Neural cell (in vitro differentiated cells): ENCODE data around the gene PARD3B. TPM values are rescaled to one million over a fixed set of nuclear protein-coding genes. Genes with fewer than 3 reads are reported as not detected.

Experiments
- H2AFZ ChIP-seq: fragments of 200-600, 300-800 bp; sonication (generic), shearing (Covaris generic); 2 replicates; pipeline ENCODE4 v1.6.0; 2014; ENCODE audit warnings: low read depth, mild to moderate bottlenecking, antibody characterized with exemption, low read length, moderate library complexity
- H3F3A ChIP-seq: fragments of 200-600 bp; shearing (Covaris generic); 2 replicates; pipeline ENCODE4 v1.6.1; 2016; ENCODE audit warnings: mild to moderate bottlenecking, moderate library complexity, mixed read lengths, antibody characterized with exemption, low read length; ENCODE audit not compliant: insufficient read depth, poor library complexity, severe bottlenecking
- H3K27ac ChIP-seq: fragments of 200-600, 300-800 bp; sonication (generic), shearing (Covaris generic); 2 replicates; pipeline ENCODE4 v1.5.1; 2014; ENCODE audit warnings: mild to moderate bottlenecking, low read length, moderate library complexity
- H3K27me3 ChIP-seq: fragments of 300-800, 200-600 bp; sonication (generic), shearing (Covaris generic); 2 replicates; pipeline ENCODE4 v1.6.0; 2014; ENCODE audit warnings: mild to moderate bottlenecking, low read depth, low read length, moderate library complexity; ENCODE audit not compliant: insufficient read depth
- H3K36me3 ChIP-seq: fragments of 300-800, 200-600 bp; sonication (generic), shearing (Covaris generic); 2 replicates; pipeline ENCODE4 v1.5.1; 2014; ENCODE audit warnings: mild to moderate bottlenecking, antibody characterized with exemption, low read length, moderate library complexity; ENCODE audit not compliant: insufficient read depth
- H3K4me2 ChIP-seq: fragments of 300-800, 200-600 bp; sonication (generic), shearing (Covaris generic); 2 replicates; pipeline ENCODE4 v1.6.0; 2014; ENCODE audit warnings: mild to moderate bottlenecking, low read length
- H3K4me3 ChIP-seq: fragments of 300-800, 200-600 bp; sonication (generic), shearing (Covaris generic); 2 replicates; pipeline ENCODE4 v1.5.1; 2014; ENCODE audit warnings: mild to moderate bottlenecking, low read length, moderate library complexity
- H3K79me2 ChIP-seq: fragments of 200-600 bp; shearing (Covaris generic); replicated peaks from 2 replicates; pipeline ENCODE4 v1.6.0; 2014; ENCODE audit warnings: mild to moderate bottlenecking, low read length, moderate library complexity; ENCODE audit not compliant: insufficient read depth
- H3K9ac ChIP-seq: fragments of 300-800, 200-600 bp; sonication (generic), shearing (Covaris generic); 2 replicates; pipeline ENCODE4 v1.6.1; 2016; ENCODE audit warnings: mild to moderate bottlenecking, low read length, mixed read lengths
- H3K9me2 ChIP-seq: fragments of 200-600 bp; shearing (Covaris generic); 2 replicates; pipeline ENCODE4 v1.6.1; 2016; ENCODE audit warnings: mild to moderate bottlenecking, low read length, mixed read lengths; ENCODE audit not compliant: insufficient read depth
- H3K9me3 ChIP-seq: fragments of 200-600, 300-800 bp; sonication (generic), shearing (Covaris generic); 2 replicates; pipeline ENCODE4 v1.6.1; 2016; ENCODE audit warnings: mild to moderate bottlenecking, mixed run types, low read length, moderate library complexity, mixed read lengths
- H4K20me1 ChIP-seq: fragments of 200-600 bp; shearing (Covaris generic); 2 replicates; pipeline ENCODE4 v1.6.1; 2016; ENCODE audit warnings: mild to moderate bottlenecking, mixed run types; ENCODE audit not compliant: insufficient read depth
- EP300 ChIP-seq: fragments of 450-650 bp; conservative IDR thresholded peaks from 2 replicates; pipeline ENCODE4 v1.6.1; 2014; ENCODE audit warnings: antibody characterized with exemption, mild to moderate bottlenecking, moderate library complexity; ENCODE audit not compliant: poor library complexity, severe bottlenecking
- EZH2 ChIP-seq: fragments of 200-600, 300-800 bp; shearing (Covaris generic), sonication (generic); IDR thresholded peaks from 2 replicates; pipeline ENCODE4 v1.6.1; 2014; ENCODE audit warnings: antibody characterized with exemption, low read length, borderline replicate concordance, mild to moderate bottlenecking; ENCODE audit not compliant: insufficient read depth, poor library complexity, severe bottlenecking
- MXI1 ChIP-seq: fragments of 450-650 bp; conservative IDR thresholded peaks from 2 replicates; pipeline ENCODE4 v1.6.1; 2014; ENCODE audit warnings: antibody characterized with exemption, mild to moderate bottlenecking; ENCODE audit not compliant: poor library complexity, severe bottlenecking
- POLR2AphosphoS5 ChIP-seq: IDR thresholded peaks from 2 replicates; pipeline ENCODE4 v1.6.1; 2012
- RAD21 ChIP-seq: fragments of 450-650 bp; conservative IDR thresholded peaks from 2 replicates; pipeline ENCODE4 v1.6.1; 2014; ENCODE audit warnings: antibody characterized with exemption, mild to moderate bottlenecking, moderate library complexity
- REST ChIP-seq: IDR thresholded peaks from 2 replicates; pipeline ENCODE4 v1.6.1; 2012; ENCODE audit warnings: borderline replicate concordance
- SMC3 ChIP-seq: fragments of 450-650 bp; conservative IDR thresholded peaks from 2 replicates; pipeline ENCODE4 v1.6.1; 2014; ENCODE audit warnings: antibody characterized with exemption, mild to moderate bottlenecking, moderate library complexity; ENCODE audit not compliant: poor library complexity
- TAF1 ChIP-seq: IDR thresholded peaks from 2 replicates; pipeline ENCODE4 v1.6.1; 2012; ENCODE audit warnings: low read depth
- polyA plus RNA-seq: library from polyadenylated mRNA; depleted of rRNA; stranded (reverse); fragments of >200 nt; gene quantifications from 2 replicates; pipeline ENCODE4 v1.2.3, GENCODE V29; 2014
- TF ChIP-seq, protein P1 (sequence below): fragments of 450-650 bp; IDR thresholded peaks from 2 replicates; pipeline ENCODE4 v1.5.1; 2014; ENCODE audit warnings: antibody characterized with exemption, mild to moderate bottlenecking, moderate library complexity; ENCODE audit not compliant: poor library complexity, severe bottlenecking

Gene PARD3B
- polyA plus RNA-seq, 1 donor from 2014 or later: 0.54 TPM

GRCh38 chr2:205003288-205003687 is 458.0 kb downstream of the PARD3B start:
- Histone ChIP-seq H3F3A (no peaks in the 10 kb centered on the region), H3K9me3 (no peaks in the 10 kb centered on the region), H3K36me3 (no peaks in the 10 kb centered on the region), H3K27ac (no peak overlapping the region), H3K9me2 (no peaks in the 10 kb centered on the region), H3K4me2 (no peak overlapping the region), H2AFZ (no peak overlapping the region), H3K9ac (no peak overlapping the region), H3K27me3 (no peaks in the 10 kb centered on the region), H3K79me2 (no peaks in the 10 kb centered on the region), H3K4me3 (no peak overlapping the region), H4K20me1 (no peaks in the 10 kb centered on the region)
- TF ChIP-seq MXI1 (no peak), RAD21 (no peak), SMC3 (no peak), EZH2 (no peak), REST (no peak), POLR2AphosphoS5 (no peak)
- TF ChIP-seq, protein P1, sequence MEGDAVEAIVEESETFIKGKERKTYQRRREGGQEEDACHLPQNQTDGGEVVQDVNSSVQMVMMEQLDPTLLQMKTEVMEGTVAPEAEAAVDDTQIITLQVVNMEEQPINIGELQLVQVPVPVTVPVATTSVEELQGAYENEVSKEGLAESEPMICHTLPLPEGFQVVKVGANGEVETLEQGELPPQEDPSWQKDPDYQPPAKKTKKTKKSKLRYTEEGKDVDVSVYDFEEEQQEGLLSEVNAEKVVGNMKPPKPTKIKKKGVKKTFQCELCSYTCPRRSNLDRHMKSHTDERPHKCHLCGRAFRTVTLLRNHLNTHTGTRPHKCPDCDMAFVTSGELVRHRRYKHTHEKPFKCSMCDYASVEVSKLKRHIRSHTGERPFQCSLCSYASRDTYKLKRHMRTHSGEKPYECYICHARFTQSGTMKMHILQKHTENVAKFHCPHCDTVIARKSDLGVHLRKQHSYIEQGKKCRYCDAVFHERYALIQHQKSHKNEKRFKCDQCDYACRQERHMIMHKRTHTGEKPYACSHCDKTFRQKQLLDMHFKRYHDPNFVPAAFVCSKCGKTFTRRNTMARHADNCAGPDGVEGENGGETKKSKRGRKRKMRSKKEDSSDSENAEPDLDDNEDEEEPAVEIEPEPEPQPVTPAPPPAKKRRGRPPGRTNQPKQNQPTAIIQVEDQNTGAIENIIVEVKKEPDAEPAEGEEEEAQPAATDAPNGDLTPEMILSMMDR: no peak

DNA sequence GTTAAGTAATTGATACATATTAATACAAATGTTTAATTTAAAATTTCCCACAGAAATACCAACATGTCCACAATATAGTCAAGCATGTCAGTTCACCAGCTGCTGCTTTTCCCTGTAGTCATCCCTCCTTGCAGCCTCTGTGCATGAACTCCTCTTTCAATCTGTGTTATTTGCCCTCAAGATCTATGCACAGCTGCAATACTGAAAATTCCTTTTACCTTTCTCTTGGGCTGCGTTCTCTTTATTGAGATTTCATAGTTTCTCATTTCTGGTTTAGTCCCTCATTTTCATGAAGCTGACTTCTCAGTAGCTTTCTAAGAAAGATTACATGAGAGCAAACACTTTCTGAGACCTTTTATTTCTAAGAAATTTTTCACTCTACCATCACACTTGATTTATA is 464.9 kb downstream of the PARD3B start:
- no peaks in the 10 kb centered on the region for H3F3A ChIP-seq
- H3K27me3 ChIP-seq: no peaks in the 10 kb centered on the region
- no peaks in the 10 kb centered on the region for H3K9me2 ChIP-seq
- H3K36me3 ChIP-seq: no peaks in the 10 kb centered on the region
- H4K20me1 ChIP-seq: no peaks in the 10 kb centered on the region
- no peaks in the 10 kb centered on the region for H3K79me2 ChIP-seq
- no peak overlapping the region for H3K9ac ChIP-seq
- no peak for TF ChIP-seq REST
- TF ChIP-seq, protein P1: no peak
- TF ChIP-seq POLR2AphosphoS5: no peak
- no peak for TF ChIP-seq SMC3
- no peak for TF ChIP-seq TAF1
- no peak for TF ChIP-seq EZH2
- no peak for TF ChIP-seq RAD21
- no peak for TF ChIP-seq MXI1
- no peak for TF ChIP-seq EP300
- H3K27ac ChIP-seq: no peak overlapping the region
- no peak overlapping the region for H3K4me2 ChIP-seq
- H3K4me3 ChIP-seq: no peak overlapping the region
- no peak overlapping the region for H2AFZ ChIP-seq
- no peaks in the 10 kb centered on the region for H3K9me3 ChIP-seq
